Gastroesophageal sphincter (tissue), 4 donors: Measurements from ENCODE around the gene HCN4. TPM values are rescaled to one million over a fixed set of nuclear protein-coding genes. Genes with fewer than 3 reads are reported as not detected.

Experiments used
- ATAC-seq: fragments of 150-250 bp; one replicate; pipeline ENCODE4 v1.9.1; 2016; ENCODE audit warnings: mild to moderate bottlenecking, moderate library complexity
- H3K27ac ChIP-seq, 4 donors: fragments of 200-600 bp; sonication (generic) in 3 of 4; 1 replicate in 3 of 4; 2 replicates in 1 of 4; pipeline ENCODE4 v1.5.1; 2016 to 2019
- H3K27me3 ChIP-seq: fragments of 200-600 bp; sonication (generic); one replicate; pipeline ENCODE4 v1.5.1; 2019
- H3K36me3 ChIP-seq, 2 donors: fragments of 200-600 bp; sonication (generic); one replicate each; pipeline ENCODE4 v1.5.1; 2019; ENCODE audit warnings: control low read depth in 1 of 2
- H3K4me1 ChIP-seq, 3 donors: fragments of 200-600 bp; sonication (generic); 1 replicate in 2 of 3; 2 replicates in 1 of 3; pipeline ENCODE4 v1.5.1; 2016 to 2019; ENCODE audit warnings: control low read depth in 2 of 3
- H3K4me3 ChIP-seq, 2 donors: fragments of 200-600 bp; sonication (generic); one replicate each; pipeline ENCODE4 v1.5.1; 2019; ENCODE audit warnings: mild to moderate bottlenecking in 1 of 2, moderate library complexity in 1 of 2
- H3K9me3 ChIP-seq, 3 donors: fragments of 200-600 bp; sonication (generic); one replicate each; pipeline ENCODE4 v1.5.1; 2017 to 2019; ENCODE audit warnings: control low read depth in 2 of 3
- CTCF ChIP-seq, 4 experiments: fragments of 200-600 bp in 2 of 4; fragments of 450-650 bp in 2 of 4; sonication (generic) in 1 of 4; IDR thresholded peaks; one replicate each; pipeline ENCODE4 v1.5.1; 2017 to 2019; ENCODE audit warnings: antibody characterized with exemption in 4 of 4, mild to moderate bottlenecking in 2 of 4, moderate library complexity in 2 of 4
- EP300 ChIP-seq: sonication (generic); formaldehyde crosslinking; IDR thresholded peaks from one replicate; pipeline ENCODE4 v1.6.1; 2017; ENCODE audit warnings: antibody characterized with exemption, mild to moderate bottlenecking
- POLR2A ChIP-seq, 2 donors: fragments of 450-650 bp; IDR thresholded peaks; one replicate each; pipeline ENCODE4 v1.6.1; 2017; ENCODE audit warnings: antibody characterized with exemption in 2 of 2, mild to moderate bottlenecking in 2 of 2, moderate library complexity in 1 of 2
- POLR2AphosphoS5 ChIP-seq: sonication (generic); formaldehyde crosslinking; IDR thresholded peaks from one replicate; pipeline ENCODE4 v1.6.1; 2017; ENCODE audit warnings: antibody characterized with exemption
- WGBS, 2 donors: methylation state at CpG; one replicate each; pipeline ENCODE4 v1.1.5; 2018; ENCODE audit warnings: low coverage in 1 of 2; 5-methylcytosine and 5-hydroxymethylcytosine counted together
- total RNA-seq, 4 donors: library from RNA; depleted of rRNA; stranded (reverse); fragments of >200 nt; gene quantifications; one replicate each; pipeline ENCODE4 v1.1.0, GENCODE V29; 2016

HCN4 gene
- total RNA-seq, 4 donors from 2014 or later = 0.08 TPM; not detected in 3

GRCh38 chr15:73383310-73384189, 14.8 kb upstream of the HCN4 start:
- Histone ChIP-seq H3K36me3 (no peaks in the 10 kb centered on the region), H3K9me3 (peaks cover 0 to 23% (median 0%) of the 10 kb centered on the region in 3 donors), H3K4me3 (no peak overlapping the region), H3K4me1 (no peaks in the 10 kb centered on the region), H3K27ac (no peak overlapping the region), H3K27me3 (peaks cover 72% of the 10 kb centered on the region)
- no peak for TF ChIP-seq POLR2AphosphoS5
- no peak for TF ChIP-seq CTCF (IDR thresholded peaks at IDR 0.05)
- no peak for TF ChIP-seq EP300
- no peak for TF ChIP-seq POLR2A (IDR thresholded peaks at IDR 0.05)
- no peak for ATAC-seq
- 41 to 51% methylated on average over 6 to 7 of the region's 9 CpGs for WGBS, 2 donors

- TF ChIP-seq POLR2A (IDR thresholded peaks at IDR 0.05) (no peak), POLR2AphosphoS5 (no peak), CTCF (IDR thresholded peaks at IDR 0.05) (no peak), EP300 (no peak)
- Histone ChIP-seq H3K27ac (no peak overlapping the region), H3K36me3 (no peaks in the 10 kb centered on the region), H3K4me1 (no peaks in the 10 kb centered on the region), H3K27me3 (peaks cover 69% of the 10 kb centered on the region), H3K4me3 (no peak overlapping the region), H3K9me3 (peaks cover 0 to 23% (median 0%) of the 10 kb centered on the region in 3 donors)
- no peak for ATAC-seq
- WGBS, 2 donors = 93 to 96% methylated on average over 3 to 4 of the region's 7 CpGs
Measured at GRCh38 chr15:73382115-73382514, 13.4 kb upstream of the HCN4 start.

GRCh38 chr15:73380661-73381060, 11.9 kb upstream of the HCN4 start:
- WGBS, 2 donors = 75 to 87% methylated on average over 2 of the region's 2 CpGs
- TF ChIP-seq CTCF (IDR thresholded peaks at IDR 0.05) (no peak), POLR2AphosphoS5 (no peak), EP300 (no peak), POLR2A (IDR thresholded peaks at IDR 0.05) (no peak)

GRCh38 chr15:73378089-73378488, 9.3 kb upstream of the HCN4 start:
- no peak for TF ChIP-seq POLR2AphosphoS5
- TF ChIP-seq POLR2A (IDR thresholded peaks at IDR 0.05) = no peak
- TF ChIP-seq EP300 = no peak
- TF ChIP-seq CTCF (IDR thresholded peaks at IDR 0.05) = no peak
- no peaks in the 10 kb centered on the region for H3K36me3 ChIP-seq
- WGBS, 2 donors = 62 to 75% methylated on average over 2 to 6 of the region's 12 CpGs

More at GRCh38 chr15:73380661-73381060, 11.9 kb upstream of the HCN4 start:
- no peak for ATAC-seq
- H3K27ac ChIP-seq = no peak overlapping the region
- peaks cover 65% of the 10 kb centered on the region for H3K27me3 ChIP-seq
- H3K36me3 ChIP-seq = no peaks in the 10 kb centered on the region
- H3K9me3 ChIP-seq = peaks cover 0 to 23% (median 0%) of the 10 kb centered on the region in 3 donors
- no peak overlapping the region for H3K4me3 ChIP-seq
- no peaks in the 10 kb centered on the region for H3K4me1 ChIP-seq

More at GRCh38 chr15:73378089-73378488, 9.3 kb upstream of the HCN4 start:
- Histone ChIP-seq H3K9me3 (peaks cover 0 to 18% (median 0%) of the 10 kb centered on the region in 3 donors), H3K27ac (no peak overlapping the region), H3K27me3 (peaks cover 73% of the 10 kb centered on the region), H3K4me3 (no peak overlapping the region), H3K4me1 (no peaks in the 10 kb centered on the region)
- no peak for ATAC-seq
